ENCODE measurements around the gene C2CD4A. TPM values are rescaled to one million over a fixed set of nuclear protein-coding genes. Genes with fewer than 3 reads are reported as not detected.
A peak's percentile ranks its signal among the peaks of the same experiment; 100 is the strongest.

Gene C2CD4A
- total and polyA plus RNA-seq, 8 donors, result 1.2 to 16.1 (median 2.7) TPM

DNA sequence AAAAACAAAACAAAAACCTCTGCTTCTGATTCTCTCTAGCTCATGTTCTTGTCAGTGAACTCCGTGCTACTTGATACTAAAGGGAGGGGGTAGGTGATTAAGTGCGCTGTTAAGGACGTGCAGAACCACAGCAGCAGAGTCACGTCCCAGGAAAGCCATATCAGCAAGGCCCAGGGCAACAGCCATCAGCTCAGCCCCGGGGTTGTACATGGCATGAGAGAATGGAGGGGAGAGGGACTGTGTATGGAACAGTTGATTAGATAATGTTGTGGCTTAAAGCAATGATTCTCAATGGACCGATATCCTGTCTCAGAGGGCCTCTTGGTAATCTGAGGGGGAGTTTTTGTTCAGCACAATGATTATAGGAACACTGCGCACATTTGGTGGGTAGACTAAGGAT lies 27.6 kb downstream of the C2CD4A start:
- H3K27me3 ChIP-seq, result no peaks in the 10 kb centered on the region
- TF ChIP-seq, protein P1, sequence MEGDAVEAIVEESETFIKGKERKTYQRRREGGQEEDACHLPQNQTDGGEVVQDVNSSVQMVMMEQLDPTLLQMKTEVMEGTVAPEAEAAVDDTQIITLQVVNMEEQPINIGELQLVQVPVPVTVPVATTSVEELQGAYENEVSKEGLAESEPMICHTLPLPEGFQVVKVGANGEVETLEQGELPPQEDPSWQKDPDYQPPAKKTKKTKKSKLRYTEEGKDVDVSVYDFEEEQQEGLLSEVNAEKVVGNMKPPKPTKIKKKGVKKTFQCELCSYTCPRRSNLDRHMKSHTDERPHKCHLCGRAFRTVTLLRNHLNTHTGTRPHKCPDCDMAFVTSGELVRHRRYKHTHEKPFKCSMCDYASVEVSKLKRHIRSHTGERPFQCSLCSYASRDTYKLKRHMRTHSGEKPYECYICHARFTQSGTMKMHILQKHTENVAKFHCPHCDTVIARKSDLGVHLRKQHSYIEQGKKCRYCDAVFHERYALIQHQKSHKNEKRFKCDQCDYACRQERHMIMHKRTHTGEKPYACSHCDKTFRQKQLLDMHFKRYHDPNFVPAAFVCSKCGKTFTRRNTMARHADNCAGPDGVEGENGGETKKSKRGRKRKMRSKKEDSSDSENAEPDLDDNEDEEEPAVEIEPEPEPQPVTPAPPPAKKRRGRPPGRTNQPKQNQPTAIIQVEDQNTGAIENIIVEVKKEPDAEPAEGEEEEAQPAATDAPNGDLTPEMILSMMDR (IDR thresholded peaks at IDR 0.05), result no peak
- WGBS, 2 donors, result 60% methylated on average over 7 of the region's 7 CpGs
- ATAC-seq (no peak), DNase-seq (no peak), FAIRE-seq (no peak)
- no peaks in the 10 kb centered on the region for H3K9me3 ChIP-seq
- H3K4me3 ChIP-seq, result no peak overlapping the region
- no peaks in the 10 kb centered on the region for H3K36me3 ChIP-seq
- peaks cover 0 to 5% (median 0%) of the 10 kb centered on the region in 3 donors for H3K4me1 ChIP-seq
- intact Hi-C loops (cut with DNase I), result no loop called here
- H3K27ac ChIP-seq, result no peak overlapping the region

DNA sequence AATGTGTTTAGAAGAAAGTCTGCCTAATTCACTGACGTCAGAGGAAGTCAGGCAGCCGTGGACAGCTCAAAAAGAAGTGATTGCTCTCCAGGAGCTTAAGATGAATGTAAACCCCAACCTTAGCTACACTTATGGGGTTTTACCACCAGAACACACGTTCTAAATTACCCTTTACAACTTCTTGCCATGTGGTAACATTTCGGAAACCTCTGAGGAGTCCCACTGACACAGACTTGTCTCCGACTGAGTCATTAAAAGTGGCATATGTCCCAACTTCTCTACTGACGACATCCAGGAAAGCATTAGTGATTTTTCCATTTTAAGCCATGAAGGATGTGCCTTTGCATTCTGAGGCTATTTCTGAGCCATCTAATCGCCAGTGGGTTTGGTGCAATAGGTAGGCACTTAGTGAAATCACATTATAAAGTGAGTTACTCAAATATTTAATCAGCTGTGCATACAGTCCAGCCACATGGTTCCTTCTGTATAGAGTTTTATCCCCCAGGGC lies 32.4 kb downstream of the C2CD4A start:
- Histone ChIP-seq H3K27me3 (no peaks in the 10 kb centered on the region), H3K4me3 (no peak overlapping the region), H3K27ac (peak overlapping the region in 2 of 4 donors; percentile 53 to 58), H3K4me1 (peaks cover 0 to 5% (median 0%) of the 10 kb centered on the region in 3 donors), H3K36me3 (no peaks in the 10 kb centered on the region), H3K9me3 (no peaks in the 10 kb centered on the region)
- WGBS, 2 donors, result 26 to 37% methylated on average over 7 of the region's 7 CpGs
- intact Hi-C loops (cut with DNase I), result no loop called here
- FAIRE-seq, result no peak
- DNase-seq, result peak in 2 of 6 donors; percentile 31 to 45
- TF ChIP-seq, protein P1 (IDR thresholded peaks at IDR 0.05), result no peak
- ATAC-seq, result peak; percentile 91 to 96 (median 92)

DNA sequence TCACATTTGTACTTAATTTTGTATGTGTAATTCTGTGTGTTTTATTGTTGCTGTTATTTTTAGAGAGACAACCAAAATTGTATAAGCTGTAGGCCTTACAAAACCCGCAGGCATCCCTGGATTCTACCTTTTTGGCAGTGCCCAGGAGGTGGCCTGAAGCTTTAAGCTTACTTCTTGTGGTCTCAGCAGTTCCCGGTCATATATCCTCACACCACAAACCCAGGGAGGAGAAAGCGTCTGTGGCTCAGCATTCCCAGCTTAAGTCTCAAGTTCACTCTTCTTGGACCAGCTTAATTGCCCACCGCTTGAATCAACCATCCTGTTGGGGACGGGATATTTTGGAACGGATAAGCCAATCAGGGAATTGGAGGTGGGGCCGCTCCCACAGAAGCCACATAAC lies 36.7 kb downstream of the C2CD4A start:
- 93 to 94% methylated on average over 7 of the region's 7 CpGs for WGBS, 2 donors
- H3K36me3 ChIP-seq, result no peaks in the 10 kb centered on the region
- ATAC-seq, result no peak
- H3K4me1 ChIP-seq, result peaks cover 10 to 11% (median 11%) of the 10 kb centered on the region in 3 donors
- H3K27me3 ChIP-seq, result no peaks in the 10 kb centered on the region
- FAIRE-seq, result no peak
- H3K27ac ChIP-seq, result no peak overlapping the region
- H3K4me3 ChIP-seq, result no peak overlapping the region
- intact Hi-C loops (cut with DNase I), result no loop called here
- TF ChIP-seq, protein P1 (IDR thresholded peaks at IDR 0.05), result no peak
- H3K9me3 ChIP-seq, result no peaks in the 10 kb centered on the region
- no peak for DNase-seq

DNA sequence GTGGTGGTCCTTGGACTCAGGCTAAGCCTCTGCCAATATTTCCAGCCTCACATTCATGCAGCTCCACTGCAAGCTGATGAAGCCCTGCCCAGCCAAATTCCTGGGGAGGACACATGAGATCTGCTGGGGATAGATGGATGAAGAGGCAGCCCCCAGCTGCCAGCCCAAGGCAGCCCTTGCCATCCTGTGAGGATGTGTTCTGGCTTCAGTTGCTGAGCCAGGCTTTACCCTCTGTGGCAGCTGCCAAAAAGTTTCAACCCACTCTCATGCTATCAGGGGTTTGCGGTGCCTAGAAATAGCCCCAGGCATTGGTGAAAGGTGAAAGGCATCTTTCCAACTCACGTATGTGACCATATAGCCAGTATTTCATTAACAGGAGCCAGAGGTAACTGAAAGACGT lies 37.6 kb downstream of the C2CD4A start:
- H3K36me3 ChIP-seq, result no peaks in the 10 kb centered on the region
- intact Hi-C loops (cut with DNase I), result no loop called here
- H3K4me1 ChIP-seq, result peaks cover 6 to 11% (median 10%) of the 10 kb centered on the region in 3 donors
- ATAC-seq (no peak), FAIRE-seq (no peak), DNase-seq (no peak)
- H3K27me3 ChIP-seq, result no peaks in the 10 kb centered on the region
- H3K27ac ChIP-seq, result no peak overlapping the region
- TF ChIP-seq, protein P1 (IDR thresholded peaks at IDR 0.05), result no peak
- H3K9me3 ChIP-seq, result no peaks in the 10 kb centered on the region
- 70 to 93% methylated on average over 3 of the region's 3 CpGs for WGBS, 2 donors
- H3K4me3 ChIP-seq, result no peak overlapping the region

DNA sequence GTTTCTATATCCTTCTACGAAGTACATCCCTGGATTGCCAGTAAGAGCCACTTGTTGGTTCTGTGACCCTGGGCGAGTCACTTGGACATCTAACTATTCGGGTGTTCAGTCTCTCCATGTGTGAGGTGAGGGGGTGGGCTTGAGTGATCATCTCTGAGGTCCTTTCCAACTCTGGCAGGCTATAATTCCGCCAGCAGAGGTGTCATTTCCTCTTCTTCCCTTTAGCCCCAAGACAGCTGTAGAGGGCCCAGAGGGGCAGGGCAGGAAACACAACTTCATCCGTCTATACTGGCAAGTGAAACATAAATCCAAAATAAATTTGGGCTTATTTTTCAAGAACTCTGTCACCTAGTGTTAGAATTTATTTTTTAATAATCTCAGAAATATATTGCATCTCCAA lies 38.1 kb downstream of the C2CD4A start:
- Histone ChIP-seq H3K4me3 (no peak overlapping the region), H3K9me3 (no peaks in the 10 kb centered on the region), H3K27ac (no peak overlapping the region), H3K36me3 (no peaks in the 10 kb centered on the region), H3K27me3 (no peaks in the 10 kb centered on the region), H3K4me1 (peaks cover 10 to 13% (median 13%) of the 10 kb centered on the region in 3 donors)
- 69 to 89% methylated on average over 5 of the region's 5 CpGs for WGBS, 2 donors
- intact Hi-C loops (cut with DNase I), result no loop called here
- ATAC-seq (no peak), DNase-seq (no peak), FAIRE-seq (no peak)
- TF ChIP-seq, protein P1 (IDR thresholded peaks at IDR 0.05), result no peak

Measured in pancreas (tissue), 10 donors.